ENCODE measurements around the gene TNF.

DNA sequence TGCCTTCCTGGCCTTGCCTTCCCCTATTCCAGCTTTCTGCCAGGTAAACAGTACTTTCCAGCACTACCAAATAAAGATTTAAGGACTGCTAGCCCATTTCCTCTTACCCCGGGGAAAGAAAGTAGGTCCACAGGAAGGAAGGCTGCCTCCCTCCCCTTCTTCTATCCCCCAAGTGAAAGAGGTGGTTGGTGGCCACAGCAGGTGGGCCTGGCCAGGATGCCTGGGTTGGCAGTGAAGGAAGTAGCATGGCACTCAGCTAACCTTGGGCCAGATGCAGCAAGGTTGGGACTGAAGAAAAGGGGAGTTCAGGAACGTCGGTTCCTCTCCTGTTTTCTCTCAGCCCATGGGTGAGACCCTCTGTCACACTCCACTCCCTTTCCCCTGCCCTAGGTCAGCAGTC lies 19.1 kb upstream of the TNF start:
- TF ChIP-seq, protein P1, sequence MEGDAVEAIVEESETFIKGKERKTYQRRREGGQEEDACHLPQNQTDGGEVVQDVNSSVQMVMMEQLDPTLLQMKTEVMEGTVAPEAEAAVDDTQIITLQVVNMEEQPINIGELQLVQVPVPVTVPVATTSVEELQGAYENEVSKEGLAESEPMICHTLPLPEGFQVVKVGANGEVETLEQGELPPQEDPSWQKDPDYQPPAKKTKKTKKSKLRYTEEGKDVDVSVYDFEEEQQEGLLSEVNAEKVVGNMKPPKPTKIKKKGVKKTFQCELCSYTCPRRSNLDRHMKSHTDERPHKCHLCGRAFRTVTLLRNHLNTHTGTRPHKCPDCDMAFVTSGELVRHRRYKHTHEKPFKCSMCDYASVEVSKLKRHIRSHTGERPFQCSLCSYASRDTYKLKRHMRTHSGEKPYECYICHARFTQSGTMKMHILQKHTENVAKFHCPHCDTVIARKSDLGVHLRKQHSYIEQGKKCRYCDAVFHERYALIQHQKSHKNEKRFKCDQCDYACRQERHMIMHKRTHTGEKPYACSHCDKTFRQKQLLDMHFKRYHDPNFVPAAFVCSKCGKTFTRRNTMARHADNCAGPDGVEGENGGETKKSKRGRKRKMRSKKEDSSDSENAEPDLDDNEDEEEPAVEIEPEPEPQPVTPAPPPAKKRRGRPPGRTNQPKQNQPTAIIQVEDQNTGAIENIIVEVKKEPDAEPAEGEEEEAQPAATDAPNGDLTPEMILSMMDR (IDR thresholded peaks at IDR 0.05; ENCODE audit: insufficient read depth, low read depth, low read length), result no peak
- TF ChIP-seq EZH2 (IDR thresholded peaks at IDR 0.05; ENCODE audit: insufficient read depth, low read length), result no peak

Measured in astrocyte (in vitro differentiated cells and primary cell).